KOPT-K1 (cell line): ENCODE data around the gene TOP2A.
A peak's percentile ranks its signal among the peaks of the same experiment; 100 is the strongest.

Source experiments
- H3K27ac ChIP-seq: fragments of 200-600 bp; sonication (generic); 2 replicates; pipeline ENCODE4 v1.5.1; 2016; ENCODE audit warnings: antibody characterized with exemption, mild to moderate bottlenecking, low read depth, low read length; ENCODE audit not compliant: poor library complexity, severe bottlenecking
- H3K36me3 ChIP-seq: fragments of 200-600 bp; sonication (generic); 2 replicates; pipeline ENCODE4 v1.5.1; 2017; ENCODE audit warnings: antibody characterized with exemption, mild to moderate bottlenecking, low read length, moderate library complexity; ENCODE audit not compliant: insufficient read depth
- H3K9me3 ChIP-seq: fragments of 200-600 bp; sonication (generic); 2 replicates; pipeline ENCODE4 v1.5.1; 2017; ENCODE audit warnings: antibody characterized with exemption, low read length, mild to moderate bottlenecking; ENCODE audit not compliant: insufficient read depth, poor library complexity, severe bottlenecking

TOP2A gene

GRCh38 chr17:40443988-40444899 lies 26.5 kb upstream of the TOP2A start:
- no peaks in the 10 kb centered on the region for H3K36me3 ChIP-seq
- no peak overlapping the region for H3K27ac ChIP-seq
- no peaks in the 10 kb centered on the region for H3K9me3 ChIP-seq

DNA sequence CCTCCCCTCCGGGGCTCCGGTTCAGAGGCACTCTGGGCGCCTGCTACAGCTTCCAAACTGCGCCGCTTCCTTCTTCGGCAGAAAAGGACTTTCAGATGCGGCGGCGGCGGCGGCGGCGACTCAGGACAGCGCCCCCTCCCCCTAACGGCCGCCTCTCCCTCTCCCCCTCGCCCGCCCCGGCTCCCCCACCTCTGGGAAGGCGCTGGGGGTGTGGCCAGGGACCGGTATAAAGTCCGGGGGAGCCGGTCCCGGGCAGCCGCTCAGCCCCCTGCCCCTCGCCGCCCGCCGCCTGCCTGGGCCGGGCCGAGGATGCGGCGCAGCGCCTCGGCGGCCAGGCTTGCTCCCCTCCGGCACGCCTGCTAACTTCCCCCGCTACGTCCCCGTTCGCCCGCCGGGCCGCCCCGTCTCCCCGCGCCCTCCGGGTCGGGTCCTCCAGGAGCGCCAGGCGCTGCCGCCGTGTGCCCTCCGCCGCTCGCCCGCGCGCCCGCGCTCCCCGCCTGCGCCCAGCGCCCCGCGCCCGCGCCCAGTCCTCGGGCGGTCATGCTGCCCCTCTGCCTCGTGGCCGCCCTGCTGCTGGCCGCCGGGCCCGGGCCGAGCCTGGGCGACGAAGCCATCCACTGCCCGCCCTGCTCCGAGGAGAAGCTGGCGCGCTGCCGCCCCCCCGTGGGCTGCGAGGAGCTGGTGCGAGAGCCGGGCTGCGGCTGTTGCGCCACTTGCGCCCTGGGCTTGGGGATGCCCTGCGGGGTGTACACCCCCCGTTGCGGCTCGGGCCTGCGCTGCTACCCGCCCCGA lies 25.7 kb upstream of the TOP2A start, which contains the start of gene IGFBP4:
TSS of gene IGFBP4 (plus strand) at position 255 of the 792 bp plus-strand sequence. CDS start at position 541, 286 bp downstream.
- Histone ChIP-seq H3K27ac (no peak within 1 kb of the TSS), H3K9me3 (no peaks in the 10 kb centered on the region), H3K36me3 (no peaks in the 10 kb centered on the region)

- no peaks in the 10 kb centered on the region for H3K9me3 ChIP-seq
- H3K27ac ChIP-seq, result no peak overlapping the region
These were observed 24.9 kb upstream of the TOP2A start for GRCh38 chr17:40442392-40443195.

DNA sequence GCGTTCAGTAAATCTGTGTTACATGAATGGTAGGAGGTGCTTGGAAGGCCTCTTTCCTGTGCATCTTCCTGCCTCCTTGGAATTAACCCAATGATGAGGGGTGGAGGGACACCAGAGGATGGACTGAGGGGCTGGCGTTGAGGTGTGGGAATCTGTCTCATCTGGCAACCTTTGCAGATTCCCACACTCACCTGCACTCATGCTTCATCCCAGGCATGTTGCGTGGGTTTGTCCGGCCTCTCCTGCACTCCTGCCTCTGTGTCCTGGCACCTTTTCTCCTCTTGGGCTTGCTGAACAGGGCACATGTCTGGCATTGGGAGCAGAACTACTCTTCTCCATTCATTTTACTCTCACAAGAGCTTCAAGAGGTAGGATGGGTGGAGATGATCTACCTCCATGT lies 22.5 kb upstream of the TOP2A start:
- Histone ChIP-seq H3K27ac (no peak overlapping the region), H3K36me3 (no peaks in the 10 kb centered on the region), H3K9me3 (no peaks in the 10 kb centered on the region)

More at GRCh38 chr17:40442392-40443195, 24.9 kb upstream of the TOP2A start:
- no peaks in the 10 kb centered on the region for H3K36me3 ChIP-seq

- H3K27ac ChIP-seq, result peak overlapping the region; percentile 36
- H3K36me3 ChIP-seq, result no peaks in the 10 kb centered on the region
- no peaks in the 10 kb centered on the region for H3K9me3 ChIP-seq
These were observed 19.5 kb upstream of the TOP2A start for GRCh38 chr17:40437095-40437732.

DNA sequence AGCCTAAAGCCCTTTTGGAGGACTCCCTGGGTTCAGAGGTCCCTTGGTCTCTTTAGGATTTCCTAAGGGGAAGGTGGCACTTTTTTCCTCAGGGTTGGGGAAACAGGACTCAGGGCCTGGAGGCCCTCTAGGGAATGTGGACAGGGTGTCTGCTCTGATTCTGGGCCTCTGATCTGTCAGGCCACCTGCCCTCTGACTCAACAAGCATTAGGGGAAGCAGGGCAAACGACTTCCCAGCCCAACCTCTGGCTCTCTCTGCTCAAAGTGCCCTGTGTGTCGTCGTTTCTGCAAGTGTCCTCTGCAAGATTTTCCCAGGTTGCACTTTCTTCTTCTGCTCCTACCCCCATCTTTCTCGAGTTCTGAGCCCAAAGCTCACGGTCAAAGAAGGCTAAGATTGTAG lies 18.9 kb upstream of the TOP2A start:
- Histone ChIP-seq H3K27ac (peak overlapping the region; percentile 36), H3K9me3 (no peaks in the 10 kb centered on the region), H3K36me3 (no peaks in the 10 kb centered on the region)

GRCh38 chr17:40433551-40434415 lies 16.1 kb upstream of the TOP2A start:
- Histone ChIP-seq H3K36me3 (no peaks in the 10 kb centered on the region), H3K9me3 (no peaks in the 10 kb centered on the region), H3K27ac (peak overlapping the region; percentile 19)

DNA sequence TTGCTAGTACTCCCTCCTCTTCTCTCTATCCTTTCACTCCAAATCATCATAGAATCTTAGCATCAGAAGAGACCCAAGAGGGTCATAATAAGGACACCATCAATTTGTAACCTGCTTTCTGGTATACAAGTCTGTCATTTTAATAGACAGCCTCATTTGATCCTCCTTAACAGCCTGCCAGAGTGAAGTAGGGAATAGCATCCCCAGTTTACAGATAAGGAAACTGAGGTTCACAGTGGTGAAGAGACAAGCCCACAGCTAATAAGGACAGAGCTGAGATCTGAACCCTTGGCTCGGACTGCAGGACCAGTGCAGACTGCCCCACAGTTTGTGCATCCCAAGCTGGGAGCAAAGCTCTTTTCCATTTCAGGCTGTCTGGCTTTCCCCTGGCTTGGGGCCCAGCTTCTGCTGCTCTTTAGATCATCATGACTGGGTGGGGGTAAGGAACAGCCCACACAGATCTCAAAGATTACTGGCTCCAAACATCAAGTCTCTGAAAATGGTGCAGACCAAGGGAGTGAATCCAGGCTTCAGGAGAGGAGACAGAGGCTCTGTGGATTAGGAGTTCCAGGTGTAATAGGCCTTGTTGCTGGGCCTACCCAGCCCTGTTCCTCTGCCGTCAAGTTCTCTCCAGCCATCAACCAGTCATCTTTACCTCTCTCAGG lies 15.3 kb upstream of the TOP2A start:
- no peaks in the 10 kb centered on the region for H3K9me3 ChIP-seq
- peak overlapping the region; percentile 19 for H3K27ac ChIP-seq
- no peaks in the 10 kb centered on the region for H3K36me3 ChIP-seq

DNA sequence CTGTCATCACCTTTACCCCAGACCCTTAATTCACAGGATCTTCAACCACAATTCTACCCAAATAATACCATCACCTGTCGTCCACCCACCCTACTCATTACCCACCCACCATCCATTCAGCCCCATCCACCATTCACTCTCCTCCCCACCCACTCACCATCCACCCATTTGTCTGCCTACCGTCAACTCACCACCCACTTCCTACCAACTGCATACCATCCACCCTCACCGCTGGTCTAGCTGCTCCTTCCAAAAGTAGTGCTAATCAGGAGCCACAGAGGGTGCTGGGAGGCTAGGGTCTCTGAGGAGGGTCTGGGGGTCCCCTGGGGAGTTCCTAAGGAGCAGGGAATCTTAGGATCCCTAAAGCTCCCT lies 13.5 kb upstream of the TOP2A start:
- H3K27ac ChIP-seq, result no peak overlapping the region
- H3K9me3 ChIP-seq, result no peaks in the 10 kb centered on the region
- no peaks in the 10 kb centered on the region for H3K36me3 ChIP-seq

GRCh38 chr17:40430272-40431230 lies 12.9 kb upstream of the TOP2A start:
- H3K9me3 ChIP-seq, result no peaks in the 10 kb centered on the region
- no peak overlapping the region for H3K27ac ChIP-seq
- no peaks in the 10 kb centered on the region for H3K36me3 ChIP-seq

DNA sequence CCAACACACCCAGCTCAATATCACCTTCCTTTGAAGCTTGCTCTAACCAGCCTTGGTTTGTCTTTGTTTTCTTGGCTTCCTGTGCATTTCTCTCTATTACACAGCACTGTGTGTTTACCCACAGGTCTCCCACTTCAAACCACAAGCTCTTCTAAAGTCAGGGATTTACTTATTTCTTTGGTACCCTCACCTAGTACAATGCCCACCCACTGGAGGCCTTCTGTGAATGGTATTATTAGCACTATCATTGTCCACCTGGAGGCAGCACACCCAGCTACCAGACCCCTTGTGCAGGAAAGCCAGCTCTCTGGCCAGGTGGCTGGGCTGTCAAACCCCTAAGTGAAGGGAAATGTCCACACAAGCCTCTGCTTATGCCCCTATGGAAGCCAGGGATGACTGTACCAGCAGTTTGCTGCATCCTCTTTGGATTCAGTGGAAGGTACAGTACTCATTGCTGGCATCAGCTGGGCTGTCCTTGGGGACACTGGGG lies 9.4 kb upstream of the TOP2A start:
- Histone ChIP-seq H3K36me3 (no peaks in the 10 kb centered on the region), H3K9me3 (no peaks in the 10 kb centered on the region), H3K27ac (no peak overlapping the region)

DNA sequence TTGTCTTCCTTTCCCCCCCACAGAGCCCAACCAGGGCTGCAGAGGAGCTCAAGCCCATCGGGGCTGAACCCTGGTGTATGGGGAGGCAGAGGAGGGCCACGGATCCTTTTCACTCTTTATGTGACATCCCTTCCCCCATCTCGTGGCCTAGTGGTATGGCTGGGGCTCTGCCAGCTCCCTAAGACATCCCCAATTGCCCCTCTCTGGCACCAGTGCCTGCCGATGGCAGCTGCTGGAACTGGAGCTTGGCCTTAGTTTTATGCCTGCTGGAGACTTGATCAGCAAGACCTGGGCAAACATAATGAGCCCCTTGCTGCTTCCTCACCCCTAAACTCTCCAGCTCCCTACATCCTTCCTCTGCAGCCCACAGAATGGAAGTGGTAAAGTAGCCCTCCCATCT lies 8.0 kb upstream of the TOP2A start:
- Histone ChIP-seq H3K9me3 (no peaks in the 10 kb centered on the region), H3K27ac (no peak overlapping the region), H3K36me3 (no peaks in the 10 kb centered on the region)
